MM.1S (cell line): ENCODE measurements around the gene SLC24A4.

ENCODE experiments used
- DNase-seq: peaks from one replicate; pipeline ENCODE4 v3.0.0-alpha.2; 2015
- H2AFZ ChIP-seq: fragments of 300-600 bp; sonication (generic); 2 replicates; pipeline ENCODE4 v1.6.0; 2016; ENCODE audit warnings: antibody characterized with exemption, low read length
- H3F3A ChIP-seq: fragments of 300-600 bp; sonication (generic); 2 replicates; pipeline ENCODE4 v1.6.1; 2016; ENCODE audit warnings: mild to moderate bottlenecking, antibody characterized with exemption, low read length, moderate library complexity, mixed read lengths; ENCODE audit not compliant: insufficient read depth
- H3K27ac ChIP-seq: fragments of 300-600 bp; sonication (generic); 2 replicates; pipeline ENCODE4 v1.5.1; 2016; ENCODE audit warnings: mild to moderate bottlenecking, low read length
- H3K27me3 ChIP-seq: fragments of 300-600 bp; sonication (generic); replicated peaks from 2 replicates; pipeline ENCODE4 v1.6.0; 2016; ENCODE audit warnings: low read length; ENCODE audit not compliant: insufficient read depth
- H3K36me3 ChIP-seq: fragments of 300-600 bp; sonication (generic); replicated peaks from 2 replicates; pipeline ENCODE4 v1.6.1; 2016; ENCODE audit warnings: mild to moderate bottlenecking, low read length, mixed read lengths; ENCODE audit not compliant: insufficient read depth
- H3K4me1 ChIP-seq: fragments of 300-600 bp; sonication (generic); 2 replicates; pipeline ENCODE4 v1.6.1; 2016; ENCODE audit warnings: low read length, mixed read lengths
- H3K4me2 ChIP-seq: fragments of 300-600 bp; sonication (generic); 2 replicates; pipeline ENCODE4 v1.6.0; 2016; ENCODE audit warnings: low read depth, low read length
- H3K4me3 ChIP-seq: fragments of 300-600 bp; sonication (generic); 2 replicates; pipeline ENCODE4 v1.5.1; 2016; ENCODE audit warnings: low read length, mixed read lengths
- H3K79me2 ChIP-seq: fragments of 300-600 bp; sonication (generic); 2 replicates; pipeline ENCODE4 v1.6.1; 2016; ENCODE audit warnings: mixed run types, low read length, mixed read lengths
- H3K9ac ChIP-seq: fragments of 300-600 bp; sonication (generic); 2 replicates; pipeline ENCODE4 v1.6.1; 2016; ENCODE audit warnings: low read length, mixed read lengths
- H3K9me2 ChIP-seq: fragments of 300-600 bp; sonication (generic); replicated peaks from 2 replicates; pipeline ENCODE4 v1.6.1; 2016; ENCODE audit warnings: mild to moderate bottlenecking, low read length, mixed read lengths; ENCODE audit not compliant: insufficient read depth
- H3K9me3 ChIP-seq: fragments of 300-600 bp; sonication (generic); replicated peaks from 2 replicates; pipeline ENCODE4 v1.6.1; 2016; ENCODE audit warnings: mild to moderate bottlenecking, low read length, mixed read lengths; ENCODE audit not compliant: insufficient read depth
- H4K20me1 ChIP-seq: fragments of 300-600 bp; sonication (generic); 2 replicates; pipeline ENCODE4 v1.6.1; 2016; ENCODE audit warnings: mild to moderate bottlenecking, low read length, moderate library complexity, mixed read lengths; ENCODE audit not compliant: insufficient read depth
- EZH2 ChIP-seq: fragments of 300-600 bp; sonication (generic); optimal IDR thresholded peaks from 2 replicates; pipeline ENCODE3; 2017; ENCODE audit warnings: low read depth, mild to moderate bottlenecking, antibody characterized with exemption, low read length, mixed read lengths
- EZH2phosphoT487 ChIP-seq: fragments of 300-600 bp; sonication (generic); IDR thresholded peaks from 2 replicates; pipeline ENCODE4 v1.6.1; 2018; ENCODE audit warnings: antibody characterized with exemption, low read length
- TF ChIP-seq, protein P1 (sequence below): fragments of 300-600 bp; sonication (generic); IDR thresholded peaks from 2 replicates; pipeline ENCODE4 v1.5.1; 2016; ENCODE audit warnings: antibody characterized with exemption, low read length, mixed read lengths

SLC24A4 gene

DNA sequence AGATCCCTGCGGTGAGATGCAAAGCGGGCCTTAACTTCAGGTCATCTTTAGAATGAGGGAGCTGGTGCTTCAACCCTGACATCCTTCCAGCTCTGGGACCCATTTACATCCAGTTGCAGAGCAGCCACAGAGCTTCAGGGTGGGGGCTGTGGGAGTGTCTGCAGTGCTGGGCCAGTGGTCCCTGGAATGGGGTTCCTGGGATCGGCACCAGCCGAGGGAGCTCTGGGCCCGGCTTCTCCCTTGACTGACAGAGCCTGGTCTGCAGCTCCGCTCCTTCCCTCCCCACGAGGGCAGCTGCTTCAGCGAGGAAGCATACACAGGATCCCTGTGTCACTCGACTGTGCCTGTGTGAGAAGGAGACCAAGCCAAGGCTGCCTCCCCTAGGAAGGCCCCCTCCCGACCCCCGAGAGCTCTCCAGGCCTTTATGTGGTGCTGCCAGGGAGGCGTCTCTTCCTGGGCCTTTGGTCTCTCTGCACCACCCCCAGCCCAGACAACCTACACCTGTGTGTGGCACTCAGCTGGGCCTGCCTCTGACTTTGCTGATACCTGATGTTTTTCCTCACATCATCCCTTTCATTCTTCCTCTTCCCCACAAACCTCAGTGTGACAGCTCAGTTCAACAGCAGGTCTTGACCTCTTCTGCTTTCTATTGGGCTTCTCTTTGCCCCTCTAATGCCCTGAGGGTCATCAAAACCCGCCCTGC lies 142.5 kb downstream of the SLC24A4 start:
- Histone ChIP-seq H3K79me2 (no peaks in the 10 kb centered on the region), H3F3A (no peaks in the 10 kb centered on the region), H3K4me3 (no peak overlapping the region), H3K27ac (peak overlapping the region; percentile 31; the same call in 1 of the 2 replicates), H3K9ac (no peak overlapping the region), H2AFZ (no peak overlapping the region), H3K27me3 (no peaks in the 10 kb centered on the region), H3K4me1 (peaks cover 5% of the 10 kb centered on the region), H4K20me1 (no peaks in the 10 kb centered on the region), H3K9me2 (no peaks in the 10 kb centered on the region), H3K36me3 (no peaks in the 10 kb centered on the region), H3K9me3 (no peaks in the 10 kb centered on the region), H3K4me2 (no peak overlapping the region)
- no peak for TF ChIP-seq EZH2phosphoT487
- no peak for TF ChIP-seq EZH2
- TF ChIP-seq, protein P1, sequence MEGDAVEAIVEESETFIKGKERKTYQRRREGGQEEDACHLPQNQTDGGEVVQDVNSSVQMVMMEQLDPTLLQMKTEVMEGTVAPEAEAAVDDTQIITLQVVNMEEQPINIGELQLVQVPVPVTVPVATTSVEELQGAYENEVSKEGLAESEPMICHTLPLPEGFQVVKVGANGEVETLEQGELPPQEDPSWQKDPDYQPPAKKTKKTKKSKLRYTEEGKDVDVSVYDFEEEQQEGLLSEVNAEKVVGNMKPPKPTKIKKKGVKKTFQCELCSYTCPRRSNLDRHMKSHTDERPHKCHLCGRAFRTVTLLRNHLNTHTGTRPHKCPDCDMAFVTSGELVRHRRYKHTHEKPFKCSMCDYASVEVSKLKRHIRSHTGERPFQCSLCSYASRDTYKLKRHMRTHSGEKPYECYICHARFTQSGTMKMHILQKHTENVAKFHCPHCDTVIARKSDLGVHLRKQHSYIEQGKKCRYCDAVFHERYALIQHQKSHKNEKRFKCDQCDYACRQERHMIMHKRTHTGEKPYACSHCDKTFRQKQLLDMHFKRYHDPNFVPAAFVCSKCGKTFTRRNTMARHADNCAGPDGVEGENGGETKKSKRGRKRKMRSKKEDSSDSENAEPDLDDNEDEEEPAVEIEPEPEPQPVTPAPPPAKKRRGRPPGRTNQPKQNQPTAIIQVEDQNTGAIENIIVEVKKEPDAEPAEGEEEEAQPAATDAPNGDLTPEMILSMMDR: no peak
- no peak for DNase-seq

DNA sequence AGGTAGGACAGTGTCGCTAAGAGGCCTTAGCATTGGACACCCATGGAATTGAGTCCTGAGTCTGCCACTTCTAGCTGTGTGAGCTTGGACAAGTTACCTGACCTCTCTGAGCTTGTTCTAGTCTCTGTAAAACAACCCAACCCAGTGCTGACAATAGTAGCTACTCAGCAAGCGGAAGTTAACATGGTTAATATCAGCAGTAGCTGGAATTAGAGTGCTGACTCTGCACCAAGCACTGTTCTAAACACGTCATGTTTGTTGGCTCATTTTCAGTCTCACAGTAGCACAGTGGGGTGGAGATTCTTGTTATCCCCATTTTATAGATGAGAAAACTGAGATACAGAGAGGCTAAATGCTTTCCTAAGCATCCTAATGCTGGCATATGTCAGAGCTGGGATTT lies 143.1 kb downstream of the SLC24A4 start:
- no peaks in the 10 kb centered on the region for H3K27me3 ChIP-seq
- peak overlapping the region; percentile 31; the same call in 1 of the 2 replicates for H3K27ac ChIP-seq
- H3K36me3 ChIP-seq: no peaks in the 10 kb centered on the region
- H3K4me1 ChIP-seq: peaks cover 5% of the 10 kb centered on the region
- no peak overlapping the region for H2AFZ ChIP-seq
- no peaks in the 10 kb centered on the region for H4K20me1 ChIP-seq
- no peak overlapping the region for H3K4me2 ChIP-seq
- no peak overlapping the region for H3K4me3 ChIP-seq
- TF ChIP-seq, protein P1: no peak
- TF ChIP-seq EZH2phosphoT487: no peak
- no peak for TF ChIP-seq EZH2
- no peaks in the 10 kb centered on the region for H3K9me3 ChIP-seq
- no peaks in the 10 kb centered on the region for H3K79me2 ChIP-seq
- H3F3A ChIP-seq: no peaks in the 10 kb centered on the region
- DNase-seq: peak; percentile 78
- no peaks in the 10 kb centered on the region for H3K9me2 ChIP-seq
- no peak overlapping the region for H3K9ac ChIP-seq

DNA sequence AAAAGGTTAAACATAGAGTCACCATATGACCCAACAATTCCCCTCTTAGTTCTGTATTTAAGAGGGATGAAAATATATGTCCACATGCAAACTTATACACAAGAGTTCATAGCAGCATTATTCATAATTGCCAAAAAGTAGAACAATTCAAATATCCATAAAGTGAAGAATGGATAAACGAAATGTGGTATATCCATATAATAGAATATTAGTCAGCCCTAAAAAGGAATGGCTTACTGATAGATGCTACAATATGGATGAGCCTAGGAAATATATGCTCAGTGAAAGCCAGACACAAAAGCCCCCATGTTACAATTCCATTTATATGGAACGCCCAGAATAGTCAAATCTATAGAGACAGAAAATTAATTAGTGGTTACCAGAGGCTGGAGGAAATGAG lies 146.6 kb downstream of the SLC24A4 start:
- H3K36me3 ChIP-seq: no peaks in the 10 kb centered on the region
- no peaks in the 10 kb centered on the region for H4K20me1 ChIP-seq
- H3K9me2 ChIP-seq: no peaks in the 10 kb centered on the region
- H3F3A ChIP-seq: no peaks in the 10 kb centered on the region
- DNase-seq: no peak
- H2AFZ ChIP-seq: no peak overlapping the region
- H3K27me3 ChIP-seq: no peaks in the 10 kb centered on the region
- no peaks in the 10 kb centered on the region for H3K79me2 ChIP-seq
- H3K4me1 ChIP-seq: peaks cover 5% of the 10 kb centered on the region
- H3K9ac ChIP-seq: no peak overlapping the region
- H3K4me2 ChIP-seq: no peak overlapping the region
- no peaks in the 10 kb centered on the region for H3K9me3 ChIP-seq
- TF ChIP-seq EZH2phosphoT487: no peak
- TF ChIP-seq EZH2: no peak
- TF ChIP-seq, protein P1: no peak
- H3K4me3 ChIP-seq: no peak overlapping the region
- H3K27ac ChIP-seq: no peak overlapping the region
